Stimulated activated CD8-positive, alpha-beta memory T cell treated with anti-CD3 and anti-CD28 coated beads, Interleukin-4, amount 100 ng/mL, for 48 hours (primary cell): Measurements from ENCODE around the gene IHH.

Source experiments
- DNase-seq: peaks from one replicate; pipeline ENCODE4 v3.0.0-alpha.2; 2020

The IHH gene

GRCh38 chr2:219073413-219074129 is 12.8 kb upstream of the IHH start:
- peak; percentile 43 for DNase-seq

- no peak for DNase-seq
These were observed 12.1 kb upstream of the IHH start for GRCh38 chr2:219072741-219073250.

GRCh38 chr2:219071131-219071816 is 10.6 kb upstream of the IHH start:
- no peak for DNase-seq

- DNase-seq = no peak
These were observed 4.8 kb upstream of the IHH start for GRCh38 chr2:219065484-219065883.

- no peak for DNase-seq
These were observed 1.4 kb upstream of the IHH start for GRCh38 chr2:219062081-219062480.

GRCh38 chr2:219059725-219060682 is 717 bp downstream of the IHH start:
- no peak for DNase-seq

- no peak for DNase-seq
These were observed 1.4 kb downstream of the IHH start for GRCh38 chr2:219059375-219059724.

- DNase-seq = no peak
These were observed 2.0 kb downstream of the IHH start for GRCh38 chr2:219058541-219059374.

- peak; percentile 88 for DNase-seq
These were observed 2.8 kb downstream of the IHH start for GRCh38 chr2:219057709-219058540.

- no peak for DNase-seq
These were observed 3.6 kb downstream of the IHH start for GRCh38 chr2:219056896-219057708.

GRCh38 chr2:219056176-219056895 is 4.4 kb downstream of the IHH start:
- no peak for DNase-seq

GRCh38 chr2:219054956-219055903 is 5.5 kb downstream of the IHH start:
- DNase-seq = no peak

GRCh38 chr2:219049282-219049681 is 11.4 kb downstream of the IHH start:
- no peak for DNase-seq

GRCh38 chr2:219045937-219046550 is 14.7 kb downstream of the IHH start:
- DNase-seq = peak; percentile 53

GRCh38 chr2:219042750-219043149 is 18.0 kb downstream of the IHH start:
- DNase-seq = no peak

GRCh38 chr2:219042157-219042556 is 18.6 kb downstream of the IHH start:
- DNase-seq = no peak

- DNase-seq = peak; percentile 62
These were observed 19.5 kb downstream of the IHH start, which contains the start of gene CFAP65 for GRCh38 chr2:219041252-219041651. Gene CFAP65 (minus strand): TSS chr2:219041516. CDS start chr2:219039048, 2,468 bp downstream.

GRCh38 chr2:219038600-219038999 is 22.1 kb downstream of the IHH start:
- no peak for DNase-seq
